K562 (cell line): Measurements from ENCODE around the gene ERCC4. TPM values are rescaled to one million over a fixed set of nuclear protein-coding genes. Genes with fewer than 3 reads are reported as not detected.

Experiments used
- ATAC-seq: fragments of 200-7000 bp; cut with Tn5 transposase; 3 replicates; pipeline ENCODE4 v1.9.1; 2020; ENCODE audit warnings: moderate library complexity
- BruUV-seq: library from RNA; stranded (reverse); fragments of 400-500 nt; replicated peaks from 2 replicates; lab custom pipeline; 2021; lab: Mats Ljungman, UMichigan
- CTCF ChIA-PET: fragments of 300-600 bp; formaldehyde crosslinking; extraction: SDS; loops from one replicate; lab custom pipeline; 2021; ENCODE audit warnings: low intra/inter-chr PET ratio; lab: Yijun Ruan, JAX
- POLR2A ChIA-PET: fragments of 300-600, 350-650 bp; sonication (Branson Sonifier 250); formaldehyde crosslinking; extraction: SDS; loops from one replicate; lab custom pipeline; 2021; ENCODE audit warnings: antibody characterized with exemption, inconsistent platforms; lab: Yijun Ruan, JAX
- DNase-seq, 4 experiments: peaks; one replicate each; pipeline versions ENCODE4 v3.0.0 to v3.0.0-alpha.2; 2011 to 2018; ENCODE audit warnings: low spot score in 3 of 4, mixed read lengths in 3 of 4; ENCODE audit errors: extremely low read depth in 1 of 4
- FAIRE-seq: peaks from 2 replicates; lab custom pipeline; 2011; peaks lifted over from hg19 to GRCh38; lab: Jason Lieb, UNC
- H2AFZ ChIP-seq: 2 replicates; pipeline ENCODE4 v1.6.0; 2011; ENCODE audit warnings: low read depth, low read length, control low read depth, inconsistent platforms
- H3K27ac ChIP-seq: fragments of 200-600 bp; 3 replicates; pipeline ENCODE4 v1.8.0; 2011; ENCODE audit warnings: low read depth, mild to moderate bottlenecking, control low read depth, inconsistent platforms, low read length, moderate library complexity, mixed read lengths; ENCODE audit errors: extremely low read depth
- H3K27me3 ChIP-seq, 2 experiments: fragments of 300-600 bp in 1 of 2; 2 replicates in 1 of 2; 3 replicates in 1 of 2; pipeline versions ENCODE4 v1.6.0 to v1.8.0; 2011; ENCODE audit warnings: inconsistent platforms in 2 of 2, low read length in 2 of 2, mild to moderate bottlenecking in 1 of 2, mixed read lengths in 1 of 2, moderate library complexity in 1 of 2; ENCODE audit not compliant: control insufficient read depth in 2 of 2, insufficient read depth in 2 of 2
- H3K36me3 ChIP-seq: fragments of 300-600 bp; 3 replicates; pipeline ENCODE4 v1.8.0; 2011; ENCODE audit warnings: mild to moderate bottlenecking, low read length, inconsistent platforms; ENCODE audit not compliant: control insufficient read depth, insufficient read depth
- H3K4me1 ChIP-seq, 2 experiments: fragments of 200-600 bp in 1 of 2; replicated peaks in 1 of 2; 2 replicates in 1 of 2; 3 replicates in 1 of 2; pipeline versions ENCODE4 v1.5.1 to v1.8.0; 2011; ENCODE audit warnings: inconsistent platforms in 2 of 2, low read length in 2 of 2, mild to moderate bottlenecking in 1 of 2, mixed read lengths in 1 of 2, moderate library complexity in 1 of 2; ENCODE audit not compliant: control insufficient read depth in 2 of 2, insufficient read depth in 2 of 2
- H3K4me2 ChIP-seq: 2 replicates; pipeline ENCODE4 v1.6.1; 2011; ENCODE audit warnings: low read length, control low read depth, inconsistent platforms, mixed read lengths; ENCODE audit not compliant: insufficient read depth
- H3K4me3 ChIP-seq: fragments of 200-600 bp; sonication (generic), shearing (Covaris generic); 2 replicates; pipeline ENCODE4 v1.5.1; 2016; ENCODE audit warnings: control low read depth, inconsistent platforms
- H3K79me2 ChIP-seq: fragments of 200-600 bp; 3 replicates; pipeline ENCODE4 v1.8.0; 2011; ENCODE audit warnings: low read length, inconsistent platforms; ENCODE audit not compliant: control insufficient read depth, insufficient read depth
- H3K9ac ChIP-seq, 2 experiments: 2 replicates each; pipeline versions ENCODE4 v1.6.0 to v1.6.1; 2011; ENCODE audit warnings: low read depth in 2 of 2, low read length in 2 of 2, control low read depth in 1 of 2, inconsistent platforms in 1 of 2, mild to moderate bottlenecking in 1 of 2, mixed read lengths in 1 of 2; ENCODE audit not compliant: insufficient read depth in 1 of 2
- H3K9me1 ChIP-seq: one replicate; pipeline ENCODE4 v1.6.0; 2011; ENCODE audit warnings: inconsistent platforms, mild to moderate bottlenecking, low read length, moderate library complexity; ENCODE audit not compliant: control insufficient read depth, insufficient read depth
- H3K9me3 ChIP-seq: replicated peaks from 2 replicates; pipeline ENCODE4 v1.5.1; 2011; ENCODE audit warnings: low read depth, low read length, inconsistent platforms; ENCODE audit not compliant: control insufficient read depth, insufficient read depth
- H4K20me1 ChIP-seq: replicated peaks from 2 replicates; pipeline ENCODE4 v1.6.1; 2011; ENCODE audit warnings: low read length, inconsistent platforms, mixed read lengths; ENCODE audit not compliant: control insufficient read depth, insufficient read depth
- CAMTA2 ChIP-seq: fragments of 250-450 bp; sonication (Bioruptor Pico); conservative IDR thresholded peaks from 2 replicates; pipeline ENCODE4 v1.5.1; 2022
- CHD1 ChIP-seq: fragments of 200-600 bp; sonication (generic); IDR thresholded peaks from one replicate; pipeline ENCODE4 v1.6.1; 2012; ENCODE audit warnings: mild to moderate bottlenecking, moderate library complexity, low read length, inconsistent platforms
- GTF2B ChIP-seq: IDR thresholded peaks from 2 replicates; pipeline ENCODE4 v1.6.1; 2011; ENCODE audit not compliant: insufficient read length; ENCODE audit errors: extremely low read depth
- HDAC8 ChIP-seq: fragments of 450-650 bp; IDR thresholded peaks from 2 replicates; pipeline ENCODE4 v1.6.1; 2016; ENCODE audit warnings: mild to moderate bottlenecking, missing genetic modification characterization, moderate library complexity, missing compliant biosample characterization
- HIVEP1 ChIP-seq: fragments of 250-450 bp; sonication (Bioruptor Pico); IDR thresholded peaks from 2 replicates; pipeline ENCODE4 v1.4.0; 2020; ENCODE audit warnings: mild to moderate bottlenecking
- KDM4B ChIP-seq, 2 experiments: fragments of 450-650 bp in 1 of 2; sonication (generic) in 1 of 2; IDR thresholded peaks; 2 replicates each; pipeline ENCODE4 v1.6.1; 2016 to 2017; ENCODE audit warnings: borderline replicate concordance in 2 of 2, antibody characterized with exemption in 1 of 2, low read depth in 1 of 2, mild to moderate bottlenecking in 1 of 2
- MAFK ChIP-seq: IDR thresholded peaks from 2 replicates; pipeline ENCODE4 v1.6.1; 2011; ENCODE audit warnings: low read length, improper control_type of control experiment
- MNT ChIP-seq, 2 experiments: fragments of 450-650 bp; conservative IDR thresholded peaks; 2 replicates each; pipeline ENCODE4 v1.6.1; 2017; ENCODE audit warnings: mild to moderate bottlenecking in 2 of 2, moderate library complexity in 2 of 2
- NCOA2 ChIP-seq, 2 experiments: fragments of 450-650 bp; IDR thresholded peaks; 2 replicates each; pipeline ENCODE4 v1.6.1; 2018; ENCODE audit warnings: mild to moderate bottlenecking in 2 of 2, moderate library complexity in 1 of 2; ENCODE audit not compliant: partially characterized antibody in 2 of 2
- NR1H2 ChIP-seq: sonication (generic); formaldehyde crosslinking; IDR thresholded peaks from 2 replicates; pipeline ENCODE4 v1.4.0; 2020; ENCODE audit warnings: mild to moderate bottlenecking, missing genetic modification reagents
- RCOR1 ChIP-seq, 2 experiments: IDR thresholded peaks; 2 replicates each; pipeline ENCODE4 v1.6.1; 2012; ENCODE audit warnings: low read depth in 2 of 2, low read length in 2 of 2, borderline replicate concordance in 1 of 2, improper control_type of control experiment in 1 of 2
- RFX5 ChIP-seq: IDR thresholded peaks from 2 replicates; pipeline ENCODE4 v1.6.1; 2011; ENCODE audit warnings: low read depth, mild to moderate bottlenecking, improper control_type of control experiment, low read length
- SMARCB1 ChIP-seq: IDR thresholded peaks from 2 replicates; pipeline ENCODE4 v1.6.1; 2011; ENCODE audit warnings: improper control_type of control experiment, low read depth; ENCODE audit not compliant: insufficient read length
- TBL1XR1 ChIP-seq, 2 experiments: IDR thresholded peaks; 2 replicates each; pipeline ENCODE4 v1.6.1; 2012; ENCODE audit warnings: improper control_type of control experiment in 2 of 2, low read length in 2 of 2, mild to moderate bottlenecking in 1 of 2
- ZNF124 ChIP-seq: sonication (generic); formaldehyde crosslinking; IDR thresholded peaks from 2 replicates; pipeline ENCODE4 v1.8.1; 2022; ENCODE audit warnings: missing genetic modification reagents
- ZNF347 ChIP-seq: fragments of 450-650 bp; formaldehyde crosslinking; IDR thresholded peaks from 2 replicates; pipeline ENCODE4 v1.4.0; 2020; ENCODE audit warnings: low read depth, mild to moderate bottlenecking, moderate library complexity
- WGBS: fragments of 100-300 bp; shearing (Covaris generic); methylation state at CpG from one replicate; pipeline ENCODE4 v1.1.6; 2016; ENCODE audit warnings: low coverage, mixed read lengths; ENCODE audit not compliant: insufficient coverage; ENCODE audit errors: missing lambda C conversion rate; 5-methylcytosine and 5-hydroxymethylcytosine counted together
- in situ Hi-C: fragments of 300-500 bp; cut with MboI; formaldehyde crosslinking; loops from 4 replicates; pipeline ENCODE4 v1.15.0; 2018; ENCODE audit warnings: inconsistent platforms, mixed read lengths
- intact Hi-C: fragments of 100-400 bp; cut with micrococcal nuclease; formaldehyde crosslinking; loops from 2 replicates; pipeline ENCODE4 v1.14.2; 2022
- polyA plus RNA-seq, 8 experiments: library from polyadenylated mRNA; depleted of rRNA in 4 of 8; stranded (reverse) in 5 of 8; unstranded in 3 of 8; fragments of >200 nt; fragmentation: Nextera tagmentation in 2 of 8; fragmentation: Illumina TruSeq in 1 of 8; extraction: Ambion mirVana in 2 of 8; extraction: Trizol in 1 of 8; gene quantifications; 2 replicates each; pipeline versions ENCODE4 v1.2.1 to v1.2.3, GENCODE V29; 2011 to 2014; ENCODE audit warnings: inconsistent platforms in 1 of 8, missing spikeins in 1 of 8
- total RNA-seq, 7 experiments: library from RNA; depleted of rRNA in 6 of 7; stranded (reverse); fragments of >200 nt in 6 of 7; fragmentation: Illumina TruSeq in 2 of 7; extraction: Trizol in 2 of 7; gene quantifications; 2 replicates each; pipeline versions ENCODE4 v1.2.1 to v1.2.3, GENCODE V29; 2011 to 2021; ENCODE audit warnings: low replicate concordance in 1 of 7

ERCC4 gene
- total and polyA plus RNA-seq, 9 of the 15 experiments (the other 6 are each of a cell fraction or from before 2014, with no cell fraction given): 3.7 to 10.5 (median 6.0) TPM

DNA sequence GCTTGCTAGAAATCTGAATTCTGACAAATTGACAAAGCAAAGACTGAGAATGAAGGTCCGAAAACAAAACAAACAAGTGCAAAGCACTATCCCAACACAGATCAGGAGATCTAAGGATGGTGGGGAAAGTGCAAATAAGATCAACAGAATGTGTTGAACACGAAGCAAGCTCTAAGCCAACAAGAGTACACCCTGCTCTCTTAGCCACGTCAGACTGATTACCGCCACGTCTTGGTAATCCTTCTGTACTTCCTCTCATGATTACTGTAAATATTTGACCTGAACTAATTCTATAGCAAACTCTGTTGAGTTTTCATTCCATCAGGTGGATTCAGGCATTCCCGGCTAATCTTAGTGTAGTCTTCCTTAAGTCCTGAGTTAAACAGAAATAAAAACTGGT, 34.3 kb upstream of the ERCC4 start:
- no peak for FAIRE-seq

DNA sequence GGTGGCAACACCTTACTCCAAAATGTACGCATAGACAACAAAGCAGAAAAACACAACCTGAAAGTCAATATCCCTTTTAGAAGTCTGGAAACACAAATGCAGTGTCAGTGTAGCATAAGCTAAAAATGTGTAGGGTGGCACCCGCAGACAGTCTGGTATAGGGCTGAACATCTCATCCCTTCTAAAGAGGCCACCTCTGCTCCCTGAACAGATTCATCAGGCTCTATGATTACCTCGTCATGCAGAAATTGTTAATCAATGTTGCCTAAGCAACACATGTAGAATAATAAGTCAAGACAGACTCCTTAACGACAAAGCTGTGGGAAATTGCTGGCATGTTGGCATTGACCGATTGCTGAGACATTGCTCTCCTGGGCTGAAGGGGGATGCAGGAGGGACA, 33.3 kb upstream of the ERCC4 start:
- no TSS peak for BruUV-seq
- Histone ChIP-seq H3K9ac (no peak overlapping the region), H3K36me3 (no peaks in the 10 kb centered on the region), H3K9me3 (no peaks in the 10 kb centered on the region), H2AFZ (no peak overlapping the region), H3K4me2 (no peak overlapping the region), H3K27me3 (peaks cover 9 to 20% of the 10 kb centered on the region in 2 experiments; a peak in 3 of 5 replicates), H3K4me3 (no peak overlapping the region), H3K4me1 (no peaks in the 10 kb centered on the region; a peak in 1 of 5 replicates), H3K79me2 (no peaks in the 10 kb centered on the region), H3K9me1 (no peaks in the 10 kb centered on the region), H3K27ac (no peak overlapping the region), H4K20me1 (no peaks in the 10 kb centered on the region)
- intact Hi-C loops: no loop called here
- no peak for DNase-seq
- FAIRE-seq: no peak
- 2% methylated on average over 5 of the region's 5 CpGs for WGBS
- CTCF ChIA-PET: no interaction called here
- in situ Hi-C loops: no loop called here
- ATAC-seq: no peak
- POLR2A ChIA-PET: interaction anchor here (0.7 kb wide), 1 partner anchor 21 kb away, joined by 3 read pairs; no protein-coding TSS in a partner anchor
- no peak for TF ChIP-seq MAFK
- no peak for TF ChIP-seq ZNF347 (CRISPR knock-in tag)
- TF ChIP-seq CAMTA2: no peak
- no peak for TF ChIP-seq KDM4B (IDR thresholded peaks at IDR 0.05; ENCODE audit: borderline replicate concordance in 2 of 2, low read depth in 1 of 2)
- TF ChIP-seq NR1H2 (CRISPR knock-in tag): no peak
- no peak for TF ChIP-seq CHD1
- no peak for TF ChIP-seq MNT (conservative IDR thresholded peaks at IDR 0.05)
- TF ChIP-seq TBL1XR1 (IDR thresholded peaks at IDR 0.05; ENCODE audit: low read length in 2 of 2): no peak
- TF ChIP-seq SMARCB1: no peak
- TF ChIP-seq ZNF124 (CRISPR knock-in tag): no peak
- no peak for TF ChIP-seq HIVEP1 (CRISPR knock-in tag)
- TF ChIP-seq NCOA2 (IDR thresholded peaks at IDR 0.05; ENCODE audit: partially characterized antibody in 2 of 2): no peak
- no peak for TF ChIP-seq GTF2B
- no peak for TF ChIP-seq RFX5
- TF ChIP-seq RCOR1 (IDR thresholded peaks at IDR 0.05; ENCODE audit: borderline replicate concordance in 1 of 2, low read depth in 2 of 2, low read length in 2 of 2): no peak

More for the DNA sequence above, 34.3 kb upstream of the ERCC4 start:
- no TSS peak for BruUV-seq
- Histone ChIP-seq H3K27me3 (peaks cover 9 to 20% of the 10 kb centered on the region in 2 experiments; a peak in 3 of 5 replicates), H4K20me1 (no peaks in the 10 kb centered on the region), H3K4me2 (no peak overlapping the region), H3K4me1 (no peaks in the 10 kb centered on the region; a peak in 1 of 5 replicates), H2AFZ (no peak overlapping the region), H3K9me1 (no peaks in the 10 kb centered on the region), H3K9me3 (no peaks in the 10 kb centered on the region), H3K9ac (no peak overlapping the region), H3K36me3 (no peaks in the 10 kb centered on the region), H3K27ac (no peak overlapping the region), H3K4me3 (no peak overlapping the region), H3K79me2 (no peaks in the 10 kb centered on the region)
- in situ Hi-C loops: no loop called here
- intact Hi-C loops: no loop called here
- DNase-seq (no peak), ATAC-seq (no peak)
- ChIA-PET POLR2A (no interaction called here), CTCF (no interaction called here)
- TF ChIP-seq HDAC8: no peak
- whole genome bisulfite sequencing: under 1% methylated on average over 6 of the region's 6 CpGs
